Suppressor macrophage (primary cell): ENCODE measurements around the gene QSER1.

ENCODE experiments used
- DNase-seq, 4 experiments: peaks; one replicate each; pipeline ENCODE4 v3.0.0-alpha.2; 2020 to 2022

The QSER1 gene

DNA sequence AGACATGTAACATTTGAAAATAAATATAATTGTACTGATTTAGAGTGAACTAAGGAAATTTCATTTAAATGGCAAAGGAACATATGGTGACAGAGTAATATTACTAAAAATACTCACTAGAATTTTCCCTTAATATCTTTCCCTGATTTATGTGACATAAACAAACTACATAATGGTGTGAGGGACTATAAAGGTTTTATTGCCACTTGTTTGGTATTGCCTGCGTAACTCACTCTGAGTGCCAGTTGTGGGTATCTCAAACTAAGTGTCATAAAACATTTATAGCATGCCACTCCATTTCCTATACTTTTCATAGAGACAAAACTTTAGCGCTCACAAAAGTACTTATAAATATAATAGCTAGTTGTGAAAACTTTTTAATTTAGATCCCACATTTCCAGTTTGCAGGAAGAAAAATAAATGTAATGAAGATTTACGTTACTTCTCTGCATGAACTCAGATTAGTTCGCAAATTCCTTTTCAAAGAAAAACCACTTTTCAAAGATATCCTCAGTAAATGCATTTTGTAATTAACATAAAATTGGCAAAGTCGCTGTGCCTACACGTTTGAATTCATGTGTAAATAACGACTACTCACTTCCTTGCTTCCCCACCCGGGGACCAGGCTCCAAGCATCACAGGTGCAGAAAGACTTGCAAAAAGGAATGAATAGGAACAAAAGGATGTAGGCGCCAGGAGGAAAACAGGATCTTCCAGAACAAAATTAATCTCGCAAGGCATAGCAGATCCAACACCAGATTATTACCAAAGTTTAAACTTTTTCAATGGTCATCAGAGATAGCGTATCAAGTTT, 1.6 kb upstream of the QSER1 start:
- no peak for DNase-seq

DNA sequence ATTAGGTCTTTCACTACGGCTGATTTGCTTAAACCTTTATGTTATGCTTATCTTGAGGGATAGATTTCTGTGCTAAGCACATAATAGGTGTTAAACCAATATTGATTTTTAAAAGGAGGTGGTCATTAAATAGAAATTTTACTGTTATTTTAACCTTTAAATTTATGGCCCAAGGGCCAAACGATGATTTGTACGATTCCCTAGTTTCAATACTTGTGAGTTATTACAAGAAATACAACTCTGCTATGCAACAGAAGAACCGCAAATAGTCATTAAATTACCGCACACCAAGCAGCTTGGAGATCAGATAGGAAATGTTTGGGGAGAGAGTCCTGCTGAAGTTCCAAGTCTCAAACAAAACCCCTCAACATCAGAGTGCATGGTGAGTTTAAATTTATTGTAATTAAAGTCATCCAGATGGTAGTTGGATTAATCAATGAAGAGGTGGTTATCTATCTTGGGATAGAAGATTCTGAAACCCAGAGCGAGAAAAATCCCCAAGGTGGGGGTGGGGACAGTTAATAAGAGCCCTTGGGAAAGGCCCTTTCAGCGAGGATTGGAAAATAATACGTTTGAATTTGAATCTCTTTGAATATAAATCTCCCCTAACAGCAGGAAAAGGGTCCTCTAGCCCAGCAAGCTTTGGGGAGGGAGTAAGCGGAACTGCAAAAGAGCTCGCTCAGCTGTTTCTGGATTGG, 805 bp upstream of the QSER1 start:
- peak in 1 of 4 experiments; percentile 17 for DNase-seq

DNA sequence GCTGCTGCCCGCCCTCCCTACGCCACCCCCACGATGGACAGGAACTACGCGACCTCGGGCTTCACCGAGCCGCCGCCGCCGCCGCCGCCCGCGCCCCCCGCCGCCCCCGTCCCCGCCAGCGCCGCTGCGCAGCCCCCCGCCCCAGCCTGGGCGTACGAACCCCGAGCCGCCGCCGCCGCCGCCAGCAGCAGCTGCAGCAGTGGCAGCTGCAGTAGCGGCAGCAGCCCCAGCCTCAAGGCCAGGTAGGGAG, 407 bp downstream of the QSER1 start:
- DNase-seq = no peak

DNA sequence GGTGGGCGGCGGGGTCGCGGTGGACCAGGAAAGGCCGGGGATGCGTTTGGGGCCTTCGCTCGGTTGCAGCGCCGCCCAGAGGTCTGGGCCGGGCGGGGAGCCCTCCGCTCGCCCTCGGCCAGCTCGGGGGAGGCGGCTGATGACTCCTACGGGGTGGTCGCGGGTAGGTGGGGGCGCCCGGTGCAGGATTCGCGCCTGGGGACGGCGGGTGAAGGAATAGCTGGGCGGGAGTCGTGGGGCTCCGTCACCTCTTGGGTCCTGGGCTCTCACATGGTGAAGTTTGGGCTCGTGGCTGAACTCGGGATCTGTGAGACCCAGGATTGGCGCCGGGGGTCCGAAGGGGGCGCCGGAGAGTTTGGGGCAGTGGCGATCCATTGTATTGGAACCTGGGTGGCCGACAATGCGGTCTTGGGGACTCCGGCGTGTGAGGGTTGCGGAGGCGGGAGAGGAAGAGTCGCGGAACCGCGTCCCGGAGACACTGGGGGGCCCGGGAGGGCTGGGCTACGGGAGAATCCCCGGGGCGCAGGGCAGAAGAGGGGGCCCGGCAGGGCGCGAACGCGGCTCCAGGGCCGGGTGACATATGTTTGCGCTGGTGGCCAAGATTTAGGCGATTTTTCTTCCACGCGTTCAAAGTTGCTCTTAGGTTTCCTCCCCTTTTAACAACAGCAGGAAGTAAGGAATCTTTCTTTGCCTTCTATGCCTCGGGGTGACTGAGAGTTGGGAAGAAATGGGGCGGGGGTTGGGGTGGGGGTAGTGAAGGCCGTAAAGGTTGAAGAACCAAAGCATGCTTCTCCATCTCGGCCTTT, 935 bp downstream of the QSER1 start:
- peak; percentile 38 to 78 (median 58) for DNase-seq

DNA sequence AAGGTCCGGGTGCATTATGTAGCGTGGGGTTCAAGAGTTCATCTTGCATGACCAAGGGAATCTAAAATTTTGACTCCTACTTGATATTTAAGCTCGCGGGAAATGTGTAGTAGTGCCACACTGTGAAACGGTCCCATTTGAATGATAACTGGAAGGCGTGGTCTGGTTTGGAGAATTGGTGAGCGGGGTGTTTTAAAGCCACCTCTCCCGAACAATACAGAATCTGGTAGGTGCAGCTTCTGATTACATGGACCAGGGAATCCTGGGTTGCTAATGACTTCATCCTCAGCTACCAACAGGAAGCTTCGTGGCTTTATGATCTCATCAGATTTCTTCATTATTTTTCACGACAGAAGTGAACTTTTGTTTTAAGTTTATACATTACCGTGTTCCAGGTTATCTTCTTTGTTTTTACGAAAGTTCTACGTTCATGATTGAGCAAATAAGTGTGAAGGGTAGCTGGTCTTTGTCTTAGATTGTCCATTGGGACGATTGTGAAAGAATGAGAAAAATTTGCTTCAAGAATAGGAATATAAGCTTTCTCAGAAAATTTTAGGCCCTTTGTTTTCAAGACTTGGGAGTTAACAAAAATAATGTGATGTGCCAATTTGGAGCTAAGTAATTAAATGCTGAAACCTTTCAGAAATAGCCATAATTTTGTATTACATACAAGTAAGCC, 1.7 kb downstream of the QSER1 start:
- peak; percentile 47 to 82 (median 72) for DNase-seq

DNA sequence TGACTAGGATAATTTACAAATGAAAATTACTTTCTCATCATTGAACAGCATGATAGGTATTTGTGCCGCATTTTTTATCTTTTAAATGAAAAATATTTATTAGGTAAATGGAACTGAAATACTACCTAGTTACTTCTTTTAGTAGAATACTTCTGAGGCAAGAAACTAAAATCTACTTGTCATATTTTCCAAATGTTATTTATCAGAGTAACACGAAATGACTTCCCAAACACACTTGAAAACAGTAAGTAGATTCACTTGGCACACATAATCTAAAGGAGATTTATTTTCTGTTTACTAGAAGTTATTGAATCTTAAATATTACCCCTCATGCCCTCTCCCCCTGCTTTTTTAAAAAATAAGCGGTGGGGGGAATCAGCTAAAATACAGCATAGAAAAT, 2.3 kb downstream of the QSER1 start:
- no peak for DNase-seq

DNA sequence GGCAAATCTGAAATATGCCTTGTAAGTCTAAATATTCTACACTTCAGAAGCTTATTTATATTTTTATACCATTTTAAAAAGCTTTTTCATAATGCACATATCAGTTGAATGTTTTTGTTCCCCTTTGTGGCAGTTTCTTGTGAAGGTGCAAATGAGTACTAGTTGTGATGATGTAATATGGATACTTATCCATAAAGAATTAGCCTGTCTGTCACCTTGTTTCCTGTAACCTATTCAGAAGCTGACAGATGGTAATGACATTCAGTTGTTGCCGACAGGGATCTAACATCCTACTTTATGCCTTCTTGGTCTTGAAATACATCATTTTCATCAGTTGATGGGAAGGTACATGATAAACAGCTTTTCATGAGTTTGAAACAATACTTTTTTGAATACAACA, 2.9 kb downstream of the QSER1 start:
- no peak for DNase-seq

DNA sequence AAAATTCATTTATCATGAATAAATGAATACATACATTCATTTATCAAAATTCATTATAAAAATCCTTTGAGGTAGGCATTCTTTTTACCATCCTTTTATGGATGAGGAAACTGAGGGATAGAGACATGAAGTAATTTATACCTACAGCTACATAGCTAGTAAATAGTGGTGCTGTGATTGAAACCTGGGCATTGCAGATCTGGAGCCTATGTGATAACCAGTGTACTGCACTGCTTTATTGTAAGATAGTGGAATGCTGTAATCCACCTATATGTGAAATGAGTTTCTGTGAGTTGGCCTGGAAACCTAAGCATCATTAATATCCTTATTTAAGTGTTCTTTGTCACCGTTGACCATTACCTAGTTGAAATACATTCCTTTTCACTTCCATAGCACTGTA, 4.5 kb downstream of the QSER1 start:
- no peak for DNase-seq

DNA sequence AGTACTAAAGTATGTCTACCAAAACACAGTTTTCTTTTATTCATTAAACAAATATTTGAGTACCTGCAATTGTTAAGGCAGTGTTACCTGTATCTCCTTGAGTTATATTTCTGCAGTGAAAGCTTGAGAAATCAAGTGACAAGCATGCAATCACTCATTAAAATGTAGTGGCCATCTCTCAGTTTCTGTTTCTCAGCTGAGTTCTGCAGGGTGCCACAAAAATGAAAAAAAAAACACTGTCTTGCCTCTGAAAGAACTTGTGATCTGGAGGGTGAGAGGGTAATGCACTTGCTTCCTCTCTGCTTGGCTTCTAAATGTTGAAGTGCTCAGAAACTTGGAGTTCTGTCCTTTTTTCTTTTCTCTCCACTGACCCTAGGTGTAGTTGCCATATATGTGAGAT, 6.8 kb downstream of the QSER1 start:
- peak; percentile 9 to 71 (median 56) for DNase-seq

DNA sequence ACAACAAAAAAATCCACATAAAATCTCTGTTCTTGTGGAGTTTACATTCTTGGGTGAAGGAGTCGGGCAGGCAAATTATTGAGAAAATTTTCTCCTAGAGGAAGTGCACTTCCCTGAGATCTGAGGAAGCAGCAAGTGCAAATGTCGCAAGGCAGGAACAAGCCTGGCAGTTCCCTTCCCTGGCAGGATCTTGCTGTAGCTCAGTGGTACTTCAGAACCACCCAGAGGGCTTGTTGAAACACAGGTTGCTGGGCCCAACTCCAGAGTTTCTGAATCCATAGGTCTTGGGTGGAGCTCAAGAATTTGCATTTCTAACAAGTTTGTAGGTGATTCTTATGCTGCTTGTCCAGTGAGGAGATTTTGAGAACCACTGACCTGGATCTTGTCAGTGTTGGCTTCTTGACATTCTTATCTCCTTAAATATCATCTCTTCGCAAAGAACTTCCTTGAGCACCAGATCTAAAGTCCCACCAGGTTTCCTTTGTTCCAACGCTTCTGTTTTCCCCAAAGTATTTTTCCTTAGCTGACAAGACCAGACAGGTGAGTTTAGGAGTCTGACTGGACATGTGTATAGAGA, 9.6 kb downstream of the QSER1 start:
- DNase-seq = peak; percentile 64 to 81 (median 80)

DNA sequence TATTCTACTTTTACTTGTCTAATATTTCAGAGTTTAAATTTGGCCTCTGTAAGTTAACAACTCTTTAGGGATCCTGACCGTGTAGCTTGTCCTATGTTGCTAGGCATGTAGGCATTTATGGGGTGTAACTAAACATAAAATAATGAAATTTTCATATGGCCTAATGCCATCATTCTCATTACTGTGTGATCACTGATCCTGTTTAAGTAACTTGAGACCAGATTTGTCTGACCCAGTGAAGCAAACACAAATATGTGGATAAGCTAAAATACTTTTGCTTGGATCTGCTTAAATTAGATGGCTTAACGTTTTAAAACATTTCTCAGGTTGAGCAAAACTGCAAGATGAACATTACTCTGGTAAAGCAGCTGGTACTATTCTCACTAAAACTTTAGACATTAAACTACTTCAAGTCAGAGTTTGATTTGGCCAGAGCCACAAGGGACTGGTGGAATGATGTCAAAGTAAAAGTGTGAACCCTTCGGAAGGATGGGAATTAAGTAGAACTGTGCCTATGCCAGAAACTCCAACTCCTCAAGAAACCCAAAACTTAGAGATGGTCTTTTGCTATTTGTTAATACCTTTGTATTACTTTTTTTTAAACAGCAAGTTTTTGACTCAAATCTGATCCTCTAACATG, 12.5 kb downstream of the QSER1 start:
- no peak for DNase-seq

DNA sequence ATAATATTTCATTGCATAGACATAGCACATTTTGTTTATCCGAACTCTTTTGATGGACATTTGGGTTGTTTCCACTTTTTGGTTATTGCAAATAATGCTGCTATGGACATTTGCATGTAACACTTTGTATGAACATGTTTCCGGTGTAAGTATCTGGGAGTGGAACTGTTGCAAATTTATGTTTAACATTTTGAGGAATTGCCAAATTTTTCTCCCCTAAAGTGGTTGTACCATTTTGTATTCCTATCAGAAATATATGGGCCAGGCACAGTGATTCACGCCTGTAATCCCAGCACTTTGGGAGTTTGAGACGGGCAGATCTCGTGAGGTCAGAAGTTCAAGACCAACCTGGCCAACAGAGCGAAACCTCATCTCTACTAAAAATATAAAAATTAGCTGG, 16.0 kb downstream of the QSER1 start:
- no peak for DNase-seq

DNA sequence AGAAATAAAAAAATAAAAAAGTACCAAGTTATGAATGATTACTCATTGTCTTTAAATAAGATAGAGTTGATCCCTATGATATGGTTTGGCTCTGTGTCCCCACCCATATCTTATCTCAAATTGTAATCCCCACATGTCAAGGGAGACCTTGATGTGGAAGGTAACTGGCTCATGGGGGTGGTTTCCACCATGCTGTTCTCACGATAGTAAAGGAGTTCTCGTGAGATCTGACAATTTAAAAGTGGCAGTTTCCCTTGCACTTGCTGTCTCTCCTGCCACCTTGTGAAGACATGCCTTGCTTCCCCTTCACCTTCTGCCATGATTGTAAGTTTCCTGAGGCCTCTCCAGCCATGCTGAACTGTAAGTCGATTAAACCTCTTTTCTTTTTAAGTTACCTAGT, 18.8 kb downstream of the QSER1 start:
- DNase-seq = no peak

DNA sequence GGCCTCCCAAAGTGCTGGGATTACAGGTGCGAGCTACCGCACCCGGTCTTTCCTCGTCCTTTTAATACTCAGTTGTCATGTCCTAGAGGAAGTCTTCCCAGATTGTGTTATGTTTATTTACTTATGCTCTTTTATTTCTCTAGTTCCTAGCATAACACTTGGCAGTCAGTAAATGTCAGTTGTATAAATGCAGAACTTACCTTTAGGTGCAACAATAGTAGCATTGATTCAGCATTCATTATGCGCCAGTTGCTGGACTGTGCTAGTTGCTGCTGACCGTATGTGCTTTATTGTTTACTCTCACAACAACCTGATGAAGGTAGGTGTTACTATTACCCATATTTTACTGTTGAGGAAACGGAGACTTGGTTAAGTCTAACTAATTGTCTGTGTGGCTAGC, 20.8 kb downstream of the QSER1 start:
- DNase-seq = no peak

DNA sequence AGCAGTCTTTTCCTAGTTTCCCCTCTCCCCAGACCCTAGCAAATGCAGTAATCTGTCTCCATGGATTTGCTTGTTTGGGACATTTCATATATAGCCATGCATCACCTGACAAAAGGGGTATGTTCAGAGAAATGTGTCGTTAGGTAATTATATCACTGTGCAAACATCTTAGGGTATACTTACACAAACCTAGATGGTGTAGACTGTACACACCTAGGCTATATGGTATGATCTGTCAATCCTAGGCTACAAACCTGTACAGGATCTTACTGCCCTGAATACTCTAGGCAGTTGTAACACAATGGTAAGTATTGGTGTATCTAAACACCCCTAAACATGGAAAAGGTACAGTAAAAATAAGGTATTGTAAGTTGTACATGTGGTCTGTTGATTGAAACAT, 23.8 kb downstream of the QSER1 start:
- DNase-seq = no peak

DNA sequence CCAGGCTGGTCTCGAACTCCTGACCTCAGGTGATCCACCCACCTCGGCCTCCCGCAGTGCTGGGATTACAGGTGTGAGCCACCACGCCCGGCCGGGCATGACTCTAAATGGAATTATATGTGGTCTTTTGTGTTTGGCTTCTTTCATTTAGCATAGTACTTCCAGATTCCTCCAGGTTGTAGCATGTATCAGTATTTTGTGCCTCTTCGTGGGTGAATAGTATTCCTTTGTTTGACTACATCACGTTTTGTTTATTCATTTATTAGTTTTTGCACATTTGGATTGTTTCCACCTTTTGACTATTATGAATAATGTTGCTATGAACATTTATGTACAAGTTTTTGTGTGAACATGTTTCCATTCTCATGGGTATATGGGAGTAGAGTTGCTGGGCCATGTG, 24.4 kb downstream of the QSER1 start:
- no peak for DNase-seq

DNA sequence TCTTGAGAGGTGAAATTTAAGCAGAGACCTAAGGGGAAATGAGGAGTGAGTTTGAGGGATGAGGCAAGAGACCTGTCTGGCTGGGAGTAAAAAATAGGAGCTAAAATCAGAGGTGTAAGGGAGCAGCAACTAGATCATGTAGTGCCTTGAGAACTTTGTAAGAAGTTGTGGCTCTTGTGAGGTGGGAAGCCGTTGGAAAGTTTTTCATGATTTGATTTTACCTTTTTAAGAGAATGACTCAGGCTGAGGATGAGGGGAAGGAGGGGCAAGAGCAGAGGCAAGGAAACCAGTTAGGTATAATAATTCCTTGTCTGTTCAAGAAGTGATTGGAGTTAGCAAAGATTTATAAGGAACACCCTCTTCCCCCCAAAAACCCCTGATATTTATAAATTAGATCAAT, 25.8 kb downstream of the QSER1 start:
- DNase-seq = no peak

DNA sequence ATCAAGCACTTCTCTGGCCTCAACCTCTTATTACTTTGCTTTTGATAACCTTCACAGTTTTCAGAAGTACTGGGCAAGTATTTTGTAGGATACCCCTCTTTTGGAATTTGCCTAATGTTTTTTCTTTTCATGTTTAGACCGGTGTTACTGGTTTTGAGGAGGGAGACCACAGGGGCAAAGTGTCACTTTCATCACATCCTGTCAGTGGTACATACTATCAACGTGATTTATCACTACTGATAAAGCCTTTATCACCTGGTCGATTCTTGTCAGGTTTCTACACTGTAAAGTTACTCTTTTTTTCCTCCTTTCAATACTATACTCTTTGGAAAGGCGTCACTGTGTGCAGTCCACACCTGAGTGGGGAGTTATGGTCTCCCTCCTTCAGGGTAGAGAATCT, 26.7 kb downstream of the QSER1 start:
- no peak for DNase-seq

DNA sequence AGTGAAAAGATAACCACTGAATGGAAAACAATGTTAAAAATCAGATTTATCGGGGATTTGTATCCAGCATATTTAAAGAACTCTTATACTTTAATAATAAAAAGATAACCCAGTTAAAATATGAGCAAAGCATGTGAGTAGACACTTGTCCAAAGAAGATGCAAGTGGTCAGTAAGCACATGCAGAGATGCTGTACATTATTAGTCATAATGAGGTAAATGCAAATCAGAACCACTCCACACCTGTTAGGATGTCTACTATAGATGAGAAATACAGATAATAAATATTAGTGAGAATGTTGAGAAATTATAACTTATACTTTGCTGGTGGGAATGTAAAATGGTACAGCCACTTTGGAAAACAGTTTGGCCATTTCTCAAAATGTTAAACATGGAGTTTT, 28.0 kb downstream of the QSER1 start:
- DNase-seq = no peak

DNA sequence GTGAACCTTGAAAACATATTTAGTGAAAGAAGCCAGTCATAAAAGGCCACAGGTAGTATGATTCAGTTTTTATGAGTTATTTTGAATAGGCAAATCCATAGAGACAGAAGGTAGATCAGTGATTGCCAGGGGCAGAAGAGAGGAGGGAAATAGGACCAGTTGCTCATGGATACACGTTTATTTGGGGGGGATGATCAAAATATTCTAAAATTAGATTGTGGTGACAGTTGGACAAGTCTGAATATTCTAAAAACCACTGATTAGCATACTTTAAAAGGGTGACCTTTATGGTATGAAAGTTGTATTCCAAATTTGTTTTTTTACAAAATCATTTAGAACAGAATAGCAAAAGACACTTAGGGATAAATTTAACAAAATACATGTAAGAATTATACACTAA, 28.6 kb downstream of the QSER1 start:
- no peak for DNase-seq

DNA sequence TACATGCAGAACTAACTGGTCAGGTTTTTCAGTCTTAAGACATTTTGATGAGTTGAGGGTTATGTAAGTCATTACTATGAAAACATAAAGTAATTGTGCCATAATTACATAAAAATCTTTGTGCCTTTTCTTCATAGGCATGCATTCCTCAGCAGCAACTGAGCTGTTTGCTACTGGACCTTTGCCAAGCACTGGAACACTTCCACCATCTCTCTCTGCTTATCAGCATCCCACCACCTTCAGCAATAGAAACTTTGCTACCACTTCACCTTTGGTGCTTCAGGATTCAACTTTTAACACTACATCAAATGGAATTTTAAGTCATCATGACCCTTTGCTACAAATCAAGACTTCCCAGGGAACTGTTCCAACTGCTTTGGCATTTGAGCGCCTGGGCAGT, 39.0 kb downstream of the QSER1 start:
- DNase-seq = no peak

DNA sequence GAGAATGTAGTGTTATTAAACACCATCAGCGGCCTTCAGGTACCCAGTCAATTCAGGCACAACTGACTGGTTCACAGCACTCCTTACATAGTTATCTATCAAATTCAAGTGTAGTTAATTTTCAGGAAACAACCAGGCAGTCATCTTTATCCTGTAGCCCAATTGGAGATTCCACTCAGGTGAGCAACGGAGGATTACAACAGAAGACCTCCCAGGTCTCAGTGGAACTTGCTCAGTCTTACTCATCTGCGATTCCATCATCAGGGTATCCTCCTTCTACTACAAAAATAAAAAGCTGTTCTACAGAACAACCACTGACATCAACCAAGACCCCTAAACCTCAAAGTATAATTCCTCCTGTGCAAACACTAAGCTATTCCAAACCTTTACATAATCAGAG, 39.6 kb downstream of the QSER1 start:
- DNase-seq = no peak
